ENCODE data around the gene BLTP1.

BLTP1 gene

GRCh38 chr4:122172266-122172665 is 20.1 kb downstream of the BLTP1 start:
- DNase-seq (ENCODE audit: low read depth in 2 of 2), result no peak

DNA sequence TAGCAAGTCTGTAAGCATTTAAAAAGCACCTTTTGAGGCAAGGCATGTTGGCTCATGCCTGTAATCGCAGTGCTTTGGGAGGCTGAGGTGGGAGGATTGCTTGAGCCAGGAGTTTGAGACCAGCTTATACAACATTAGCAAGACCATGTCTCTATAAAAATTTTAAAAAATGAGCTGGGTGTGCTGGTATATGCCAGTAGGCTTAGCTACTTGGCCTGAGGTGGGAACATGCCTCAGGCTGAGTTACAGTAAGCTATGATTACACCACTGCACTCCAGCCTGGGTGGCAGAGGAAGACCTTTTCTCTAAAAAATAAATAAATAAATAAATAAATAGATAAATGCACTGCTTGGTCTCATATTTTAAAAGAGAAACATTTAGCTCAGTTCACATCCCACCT is 26.8 kb downstream of the BLTP1 start:
- no peak for DNase-seq (ENCODE audit: low read depth in 2 of 2)

- DNase-seq (ENCODE audit: low read depth in 2 of 2), result no peak
Observed at GRCh38 chr4:122195718-122196117, 43.6 kb downstream of the BLTP1 start.

All from stimulated activated CD8-positive, alpha-beta memory T cell treated with anti-CD3 and anti-CD28 coated beads, Interleukin-7, amount 100 ng/mL, for 4 hours (primary cell).